ENCODE measurements around the gene INTS2. TPM values are rescaled to one million over a fixed set of nuclear protein-coding genes. Genes with fewer than 3 reads are reported as not detected.

The INTS2 gene
- total and polyA plus RNA-seq, 10 donors = 2.1 to 20.0 (median 15.3) TPM

GRCh38 chr17:61875285-61875684 lies 52.5 kb downstream of the INTS2 start:
- TF ChIP-seq POLR2AphosphoS5 (IDR thresholded peaks at IDR 0.05) = no peak
- no peak for TF ChIP-seq CTCF (IDR thresholded peaks at IDR 0.05 in 8 of 11, conservative IDR thresholded peaks at IDR 0.05 in 3 of 11)
- no peak for TF ChIP-seq POLR2A (IDR thresholded peaks at IDR 0.05)
- H3K36me3 ChIP-seq = peaks cover 3 to 93% (median 45%) of the 10 kb centered on the region in 6 donors
- no peak overlapping the region for H3K4me3 ChIP-seq
- no peak overlapping the region for H3K27ac ChIP-seq
- H3K27me3 ChIP-seq (replicated peaks in 1 of 7) = no peaks in the 10 kb centered on the region
- H3K4me1 ChIP-seq = no peaks in the 10 kb centered on the region
- DNase-seq = no peak
- H3K9me3 ChIP-seq = no peaks in the 10 kb centered on the region
- 40 to 84% (median 72%) methylated on average over 1 of the region's 1 CpG for WGBS, 5 donors
- intact Hi-C loops (cut with DNase I; ENCODE audit: low total_unique reads) = no loop called here

- no peak for DNase-seq
- TF ChIP-seq POLR2AphosphoS5 (IDR thresholded peaks at IDR 0.05) = no peak
- no peaks in the 10 kb centered on the region for H3K4me1 ChIP-seq
- 92 to 99% (median 94%) methylated on average over 2 of the region's 2 CpGs for WGBS, 5 donors
- peaks cover 3 to 93% (median 50%) of the 10 kb centered on the region in 6 donors for H3K36me3 ChIP-seq
- H3K9me3 ChIP-seq = no peaks in the 10 kb centered on the region
- H3K27ac ChIP-seq = no peak overlapping the region
- H3K4me3 ChIP-seq = no peak overlapping the region
- intact Hi-C loops (cut with DNase I; ENCODE audit: low total_unique reads) = no loop called here
- H3K27me3 ChIP-seq (replicated peaks in 1 of 7) = no peaks in the 10 kb centered on the region
Observed at GRCh38 chr17:61874075-61874474, 53.7 kb downstream of the INTS2 start.

GRCh38 chr17:61872099-61872498 lies 55.7 kb downstream of the INTS2 start:
- H3K36me3 ChIP-seq = peaks cover 0 to 93% (median 51%) of the 10 kb centered on the region in 6 donors
- no peaks in the 10 kb centered on the region for H3K9me3 ChIP-seq
- H3K27ac ChIP-seq = no peak overlapping the region
- no peaks in the 10 kb centered on the region for H3K27me3 ChIP-seq (replicated peaks in 1 of 7)
- no peak for TF ChIP-seq POLR2AphosphoS5 (IDR thresholded peaks at IDR 0.05)
- no peak for TF ChIP-seq POLR2A (IDR thresholded peaks at IDR 0.05)
- no peak for TF ChIP-seq CTCF (IDR thresholded peaks at IDR 0.05 in 8 of 11, conservative IDR thresholded peaks at IDR 0.05 in 3 of 11)
- no peak overlapping the region for H3K4me3 ChIP-seq
- intact Hi-C loops (cut with DNase I; ENCODE audit: low total_unique reads) = no loop called here
- WGBS, 5 donors = 96 to 99% (median 97%) methylated on average over 3 of the region's 3 CpGs
- DNase-seq = no peak
- H3K4me1 ChIP-seq = no peaks in the 10 kb centered on the region

GRCh38 chr17:61869138-61869537 lies 58.6 kb downstream of the INTS2 start:
- WGBS, 5 donors = 92 to 98% (median 94%) methylated on average over 3 of the region's 3 CpGs
- H3K36me3 ChIP-seq = peaks cover 0 to 77% (median 41%) of the 10 kb centered on the region in 6 donors
- no peak for TF ChIP-seq CTCF (IDR thresholded peaks at IDR 0.05 in 8 of 11, conservative IDR thresholded peaks at IDR 0.05 in 3 of 11)
- TF ChIP-seq POLR2A (IDR thresholded peaks at IDR 0.05) = no peak
- no peak for TF ChIP-seq POLR2AphosphoS5 (IDR thresholded peaks at IDR 0.05)
- DNase-seq = no peak
- intact Hi-C loops (cut with DNase I; ENCODE audit: low total_unique reads) = no loop called here
- peaks cover 0 to 4% (median 2%) of the 10 kb centered on the region in 6 donors for H3K4me1 ChIP-seq
- H3K27me3 ChIP-seq (replicated peaks in 1 of 7) = no peaks in the 10 kb centered on the region
- H3K9me3 ChIP-seq = no peaks in the 10 kb centered on the region
- no peak overlapping the region for H3K27ac ChIP-seq
- H3K4me3 ChIP-seq = no peak overlapping the region

GRCh38 chr17:61868074-61868473 lies 59.7 kb downstream of the INTS2 start:
- intact Hi-C loops (cut with DNase I; ENCODE audit: low total_unique reads) = no loop called here
- no peak overlapping the region for H3K4me3 ChIP-seq
- peaks cover 0 to 69% (median 41%) of the 10 kb centered on the region in 6 donors for H3K36me3 ChIP-seq
- DNase-seq = no peak
- peaks cover 0 to 9% (median 7%) of the 10 kb centered on the region in 6 donors for H3K4me1 ChIP-seq
- TF ChIP-seq CTCF (IDR thresholded peaks at IDR 0.05 in 8 of 11, conservative IDR thresholded peaks at IDR 0.05 in 3 of 11) (no peak), POLR2AphosphoS5 (IDR thresholded peaks at IDR 0.05) (no peak), POLR2A (IDR thresholded peaks at IDR 0.05) (no peak)
- H3K27me3 ChIP-seq (replicated peaks in 1 of 7) = no peaks in the 10 kb centered on the region
- 89 to 97% (median 94%) methylated on average over 2 of the region's 2 CpGs for WGBS, 5 donors
- H3K27ac ChIP-seq = no peak overlapping the region
- H3K9me3 ChIP-seq = no peaks in the 10 kb centered on the region

All from spleen (tissue), 11 donors.